NCI-H2107 (cell line): ENCODE results near the gene KIF26B.

Experiments
- DNase-seq: peaks from one replicate; lab custom pipeline; 2025; lab: John Stamatoyannopoulos, UW

KIF26B gene

DNA sequence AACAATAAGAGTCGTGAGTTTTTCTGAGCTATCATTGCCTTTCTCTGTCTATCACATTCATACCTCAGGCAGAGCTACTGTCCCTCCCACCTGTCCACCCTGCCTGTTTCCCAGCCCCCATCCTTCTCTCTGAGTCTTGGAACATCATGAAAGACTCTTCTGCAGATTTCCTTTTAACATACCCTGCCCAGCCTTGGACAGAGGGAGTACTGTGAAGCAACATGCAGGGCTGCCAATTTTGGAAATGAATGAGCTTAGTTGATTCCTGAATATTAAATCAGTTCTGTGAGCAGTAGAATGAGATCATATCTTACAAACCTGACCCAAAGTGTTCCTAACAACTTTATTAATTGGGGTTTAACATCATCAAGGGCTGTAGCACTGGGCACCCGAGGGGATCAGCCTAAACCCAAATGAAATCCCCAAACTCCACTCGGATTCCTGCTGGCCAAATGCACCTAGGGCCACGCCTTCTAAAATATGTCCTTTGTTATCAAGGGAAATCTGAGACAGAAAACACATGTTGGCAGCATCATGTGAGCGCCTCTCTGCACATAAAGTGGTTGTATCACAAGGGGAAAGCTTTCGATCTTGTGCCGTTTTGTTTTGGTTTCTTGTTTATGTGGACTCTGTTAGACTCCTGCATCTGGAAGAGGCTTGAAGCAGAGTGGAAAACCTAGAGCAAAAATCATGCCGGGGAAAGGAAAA is 357.6 kb downstream of the KIF26B start:
- peak; percentile 73 for DNase-seq

DNA sequence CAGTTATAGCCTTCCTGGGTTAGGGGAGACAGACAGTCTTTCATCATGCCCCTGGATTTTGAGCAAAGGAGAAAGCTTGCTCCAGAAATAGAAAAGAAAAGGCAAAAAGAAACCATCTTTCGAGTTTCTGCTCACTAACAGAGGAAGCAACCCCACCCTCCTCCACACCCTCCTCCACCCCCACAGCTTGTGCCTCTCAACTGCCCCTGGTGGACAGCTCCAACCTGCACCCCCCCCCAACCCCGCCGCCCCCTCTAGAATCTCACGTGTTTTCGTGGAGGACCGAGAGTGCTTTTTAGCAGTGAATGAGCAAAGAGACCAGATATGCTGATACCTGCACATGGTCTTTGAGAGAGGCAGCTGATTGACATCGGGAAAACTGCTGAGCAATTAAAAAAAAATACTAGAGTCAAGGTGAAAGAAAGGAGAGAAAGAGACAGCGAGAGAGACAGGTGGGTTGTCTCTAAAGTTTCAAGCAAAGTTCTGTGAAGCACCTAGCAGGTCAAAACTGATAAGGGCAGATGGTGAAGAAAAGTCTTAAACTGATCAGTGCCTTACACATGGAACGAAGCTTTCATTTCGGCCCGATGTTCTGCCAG is 358.3 kb downstream of the KIF26B start:
- peak; percentile 68 for DNase-seq

DNA sequence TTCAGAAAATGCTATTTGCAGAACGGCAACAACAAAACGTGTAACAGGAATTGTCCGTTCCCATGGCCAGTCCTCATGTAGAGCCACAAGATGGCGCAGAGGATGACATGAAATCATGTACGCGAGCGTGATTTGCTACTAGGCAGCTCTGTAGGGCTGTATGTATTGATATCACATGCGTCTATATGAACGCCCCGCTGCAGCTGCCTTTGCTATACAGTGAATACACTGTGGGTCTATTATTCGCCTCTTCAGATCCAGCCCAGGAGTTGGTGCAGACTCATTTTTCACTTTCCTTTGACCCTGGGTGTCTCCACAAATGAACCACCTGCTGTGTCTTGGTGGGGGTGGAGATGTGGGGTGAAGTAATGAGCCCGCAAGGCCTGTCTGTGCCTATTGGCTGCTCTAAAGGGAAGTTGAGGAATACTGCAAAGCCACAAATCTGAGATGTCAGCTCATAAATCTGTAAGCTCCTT is 361.5 kb downstream of the KIF26B start:
- peak; percentile 38 for DNase-seq

DNA sequence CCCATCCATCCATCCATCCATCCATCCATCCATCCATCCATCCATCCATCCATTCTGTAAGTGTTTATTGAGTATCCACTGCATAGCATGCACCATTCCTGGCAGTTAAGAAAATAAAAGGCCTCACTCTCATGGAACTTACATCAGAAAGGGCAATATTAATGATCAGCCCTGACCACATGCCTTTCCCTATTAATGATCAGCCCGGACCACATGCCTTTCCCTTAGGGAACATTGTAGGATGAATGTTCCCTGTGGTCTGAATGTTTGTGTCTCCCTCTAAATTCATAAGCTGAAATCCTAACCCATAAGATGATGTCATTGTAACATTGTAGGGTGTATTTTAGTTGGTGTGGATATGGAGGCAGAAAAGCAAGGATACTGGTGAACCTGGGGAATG is 365.8 kb downstream of the KIF26B start:
- no peak for DNase-seq

DNA sequence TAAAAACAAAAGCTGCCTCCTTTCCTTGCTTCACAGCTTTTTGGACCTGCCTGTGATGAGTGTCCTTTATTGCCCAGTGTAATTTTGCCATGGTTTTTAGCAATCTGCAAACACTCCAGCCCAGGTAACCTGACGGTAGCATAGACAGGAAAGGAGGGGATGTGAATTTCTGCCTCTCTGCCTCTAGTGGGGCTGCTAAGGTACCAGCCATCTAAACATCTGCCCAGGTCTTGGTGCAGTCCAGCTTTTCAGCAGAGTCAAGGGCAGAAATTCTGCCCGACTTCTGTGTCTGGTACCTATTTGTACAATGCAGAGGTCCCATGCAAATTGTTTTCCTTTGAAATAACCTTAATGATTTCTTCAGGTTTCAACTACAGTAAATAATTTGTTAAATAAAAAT is 371.4 kb downstream of the KIF26B start:
- no peak for DNase-seq

DNA sequence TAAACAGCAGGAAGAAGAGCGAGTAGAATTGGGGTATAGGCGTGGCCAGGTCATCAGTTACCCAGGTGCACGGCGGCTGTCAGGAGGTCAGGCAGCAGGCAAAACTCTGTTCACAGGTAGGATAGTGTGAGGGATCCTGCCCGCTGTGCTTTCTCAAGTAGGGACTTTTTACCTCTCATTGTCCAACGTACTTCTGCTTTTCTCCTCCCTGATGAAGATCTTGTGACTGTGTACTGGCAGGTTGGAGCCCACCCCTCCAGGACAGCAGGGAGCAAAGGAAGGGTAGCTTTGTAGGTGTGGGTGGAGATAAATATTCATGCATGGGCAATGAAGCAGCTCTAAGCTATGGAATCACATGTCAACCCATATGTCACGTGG is 373.5 kb downstream of the KIF26B start:
- no peak for DNase-seq

DNA sequence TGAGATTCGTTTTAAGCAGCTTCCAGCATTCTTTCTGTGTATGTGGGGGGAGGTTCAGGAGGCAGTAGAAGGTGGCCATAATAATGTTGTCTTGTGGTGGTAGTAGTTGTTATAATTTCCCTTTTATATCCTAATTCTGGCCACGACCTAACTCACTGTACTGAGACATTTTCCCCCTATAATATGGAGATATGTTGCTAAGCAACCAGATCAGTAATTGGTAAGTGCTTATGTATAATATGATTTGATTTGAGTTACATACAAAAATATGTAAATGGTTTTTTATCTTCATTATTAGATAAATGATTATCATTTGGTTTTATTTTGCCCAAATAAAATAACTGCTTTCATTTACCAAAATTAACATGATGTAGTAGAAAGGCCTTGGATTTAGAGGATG is 376.2 kb downstream of the KIF26B start:
- DNase-seq: no peak

DNA sequence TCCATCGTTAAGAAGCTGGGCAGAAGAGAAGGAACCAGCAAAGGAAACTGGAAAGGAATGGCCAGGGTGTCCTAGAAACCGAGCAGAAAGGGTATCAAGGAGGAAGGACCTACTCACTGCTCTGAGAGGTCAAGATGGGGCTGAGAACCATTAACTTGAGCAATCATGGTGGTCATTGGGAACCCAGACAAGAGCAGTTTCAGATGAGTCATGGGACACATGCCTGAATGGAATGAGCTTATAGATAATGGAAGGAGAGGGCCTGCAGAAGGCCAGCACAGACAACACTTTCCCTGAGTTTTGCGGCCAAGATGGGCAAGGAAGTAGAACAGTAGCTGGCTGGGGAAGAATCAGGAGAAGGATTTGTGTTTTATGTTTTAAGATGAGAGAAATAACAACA is 383.2 kb downstream of the KIF26B start:
- DNase-seq: no peak

DNA sequence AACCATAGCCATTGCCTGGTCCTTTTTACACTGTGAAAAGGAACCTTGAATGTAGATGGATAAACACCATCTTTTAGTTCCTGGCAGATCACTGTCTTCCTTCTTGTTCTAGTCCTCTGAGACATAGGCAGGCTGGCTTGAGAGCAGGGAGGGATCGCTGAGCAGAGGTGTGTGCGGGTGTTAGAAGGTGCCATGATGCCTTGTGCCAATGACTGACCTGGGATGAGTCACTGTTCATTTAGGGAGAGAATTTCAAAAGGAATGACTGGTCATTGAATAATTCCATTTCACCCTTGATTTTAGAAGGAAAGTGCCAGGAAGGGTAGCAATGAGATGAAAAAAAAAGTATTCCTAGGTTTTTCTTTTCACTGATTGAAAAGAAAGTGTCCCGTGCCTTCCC is 383.9 kb downstream of the KIF26B start:
- no peak for DNase-seq

DNA sequence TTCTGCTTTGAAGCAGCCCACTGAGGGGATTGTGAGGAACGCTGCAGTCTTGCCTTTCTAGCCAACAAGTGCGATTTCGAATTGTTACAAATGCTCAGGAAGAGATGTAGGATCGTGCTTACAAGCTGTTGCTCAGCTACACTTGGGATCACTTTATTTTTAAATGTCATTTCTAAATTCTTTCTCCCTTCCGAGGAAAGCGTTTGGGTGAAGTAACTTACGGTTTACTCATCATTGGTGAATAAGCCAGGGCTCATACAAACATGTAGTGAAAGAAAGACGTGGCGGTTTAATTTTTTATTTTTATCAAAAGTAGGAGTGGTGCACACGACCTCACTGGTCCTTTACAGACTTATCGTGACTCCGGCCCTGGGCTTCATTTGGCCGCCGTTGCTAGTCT is 386.6 kb downstream of the KIF26B start:
- no peak for DNase-seq

DNA sequence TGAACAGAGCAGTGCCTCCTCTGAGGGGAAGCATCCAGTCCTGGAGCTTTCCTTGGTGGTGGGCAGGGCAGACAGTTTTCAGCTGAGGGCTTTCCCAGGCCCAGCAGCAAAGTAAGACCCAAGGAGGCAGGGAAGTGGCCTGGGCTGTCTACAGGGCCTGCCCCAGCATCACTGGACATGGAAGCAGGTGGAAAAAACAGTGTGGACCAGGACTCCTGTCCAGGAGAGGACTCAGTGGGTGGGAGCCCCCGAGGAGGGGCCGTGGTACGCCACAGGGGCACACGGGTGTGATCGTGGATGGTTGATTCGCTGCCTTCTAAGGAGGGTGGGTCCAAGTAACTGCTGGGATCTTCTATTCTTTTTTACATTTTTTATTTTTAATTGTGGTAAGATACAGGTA is 387.6 kb downstream of the KIF26B start:
- DNase-seq: no peak

DNA sequence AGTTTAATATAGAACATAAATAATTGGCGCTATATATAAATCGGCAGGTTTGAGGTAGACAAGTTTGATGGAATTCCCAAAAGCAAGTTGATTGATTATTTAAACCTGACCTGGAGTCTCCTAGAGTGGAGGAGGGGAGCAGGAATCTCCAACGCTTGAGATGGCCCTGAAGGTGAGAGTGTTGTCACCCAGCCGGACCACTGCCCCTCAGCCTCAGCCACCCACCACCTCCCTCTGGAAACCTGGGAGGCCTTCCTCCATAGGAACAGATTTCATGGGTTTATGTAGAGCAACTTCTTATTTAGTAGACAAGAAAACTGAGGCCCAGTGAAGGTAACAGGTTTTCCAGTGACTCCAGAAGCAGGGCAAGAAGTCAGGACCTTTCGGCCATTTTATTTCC is 389.5 kb downstream of the KIF26B start:
- DNase-seq: no peak

DNA sequence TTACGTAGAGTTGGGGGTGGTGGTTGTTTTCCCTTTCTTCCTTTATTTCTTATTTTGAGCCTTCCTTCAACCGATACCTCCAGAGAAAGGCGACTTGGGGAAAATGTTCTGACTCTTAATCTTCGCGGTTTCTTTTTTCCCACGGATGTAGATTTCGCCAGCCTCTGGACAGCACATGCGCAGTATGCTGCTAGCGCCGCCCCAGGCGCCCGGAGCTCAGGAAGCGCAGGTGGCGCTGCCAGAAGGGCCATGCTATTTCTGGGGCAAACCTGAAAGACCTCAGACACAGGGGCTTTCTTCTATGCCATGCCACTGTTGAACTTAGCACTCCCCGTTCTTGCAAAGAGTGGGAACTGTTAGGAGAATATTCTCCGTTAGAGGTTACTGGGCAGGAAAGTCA is 392.1 kb downstream of the KIF26B start:
- DNase-seq: no peak

DNA sequence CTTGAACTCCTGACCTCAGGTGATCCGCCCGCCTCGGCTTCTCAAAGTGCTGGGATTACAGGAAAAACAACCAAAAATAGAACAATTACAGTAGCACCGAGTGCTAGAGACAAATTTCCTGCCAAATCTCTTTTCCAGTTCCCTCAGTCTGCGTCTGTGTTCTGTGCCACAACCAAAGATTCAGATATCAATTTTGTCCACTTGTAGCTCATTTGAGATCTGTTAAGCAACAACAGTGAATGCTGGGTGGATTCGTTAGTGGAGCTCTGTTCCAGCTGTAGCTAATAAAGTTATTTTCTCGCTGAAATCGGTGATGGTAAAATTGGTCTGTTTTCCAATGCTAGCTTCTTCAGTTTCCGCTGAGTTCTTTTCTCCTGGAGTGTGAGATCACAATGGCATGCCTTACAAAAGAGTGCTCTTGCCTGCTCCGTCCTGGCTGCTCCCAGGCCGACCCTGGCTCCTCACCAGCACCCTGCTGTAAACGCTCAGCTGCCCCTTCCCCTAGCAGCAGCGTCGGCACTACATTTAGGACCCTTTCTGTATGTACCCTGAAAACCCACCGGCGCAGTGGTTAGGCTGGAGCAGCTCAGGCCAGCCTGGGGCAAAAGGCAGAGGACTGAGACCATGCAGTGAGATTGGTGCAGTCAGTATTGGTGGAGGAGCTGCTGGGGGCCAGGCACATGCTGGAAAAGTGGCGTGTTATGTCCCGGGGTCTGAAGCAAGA is 395.4 kb downstream of the KIF26B start:
- no peak for DNase-seq

DNA sequence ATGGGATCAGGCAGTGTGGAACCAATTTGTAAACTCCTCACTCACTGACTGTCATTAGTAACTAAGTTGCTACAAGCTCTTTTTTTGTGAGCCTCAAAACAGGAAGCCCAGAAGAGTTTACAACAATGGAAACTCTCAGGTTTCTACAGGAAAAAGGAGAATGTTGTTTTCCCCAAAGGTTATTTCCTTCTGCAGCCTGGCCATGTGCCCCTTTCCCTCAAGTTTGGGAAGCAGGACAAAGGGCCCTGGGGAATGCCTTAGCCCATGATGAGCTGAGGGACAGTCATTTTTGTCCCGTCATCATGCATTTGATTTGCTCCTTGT is 395.9 kb downstream of the KIF26B start:
- DNase-seq: no peak

DNA sequence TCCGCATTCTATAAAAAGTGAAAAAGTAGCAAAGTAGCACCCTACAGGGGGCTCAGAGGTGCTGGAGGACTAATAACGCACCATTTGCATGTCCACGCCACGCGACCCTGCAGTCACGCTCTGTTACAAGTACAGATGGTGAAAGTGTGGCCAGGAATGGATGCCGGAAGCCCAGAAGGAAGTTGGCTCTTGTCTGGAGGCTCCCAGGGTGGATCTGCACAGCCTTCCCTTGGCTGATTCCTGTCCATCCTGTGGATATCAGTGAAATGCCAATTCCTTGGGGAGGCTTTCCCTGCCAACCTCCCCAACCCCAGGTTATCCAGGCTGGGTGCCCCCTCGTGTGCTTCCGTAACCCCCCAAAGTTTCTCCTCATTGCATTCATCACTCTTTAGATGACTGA is 396.8 kb downstream of the KIF26B start:
- no peak for DNase-seq

DNA sequence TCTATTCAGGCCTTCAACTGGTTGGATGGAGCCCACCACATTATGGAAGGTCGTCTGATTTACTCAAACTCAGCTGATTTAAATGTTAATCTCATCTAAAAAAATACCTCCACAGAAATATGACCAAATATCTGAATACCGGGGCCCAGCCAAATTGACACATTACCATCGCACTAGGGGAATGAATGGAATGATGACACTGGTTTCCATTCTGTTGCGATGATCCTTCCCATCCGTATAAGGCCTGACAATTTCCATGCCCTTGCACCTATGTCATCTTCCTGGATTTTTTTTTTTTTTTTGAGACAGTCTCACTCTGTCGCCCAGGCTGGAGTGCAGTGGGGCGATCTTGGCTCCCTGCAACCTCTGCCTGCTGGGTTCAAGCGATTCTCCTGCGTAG is 397.5 kb downstream of the KIF26B start:
- no peak for DNase-seq

DNA sequence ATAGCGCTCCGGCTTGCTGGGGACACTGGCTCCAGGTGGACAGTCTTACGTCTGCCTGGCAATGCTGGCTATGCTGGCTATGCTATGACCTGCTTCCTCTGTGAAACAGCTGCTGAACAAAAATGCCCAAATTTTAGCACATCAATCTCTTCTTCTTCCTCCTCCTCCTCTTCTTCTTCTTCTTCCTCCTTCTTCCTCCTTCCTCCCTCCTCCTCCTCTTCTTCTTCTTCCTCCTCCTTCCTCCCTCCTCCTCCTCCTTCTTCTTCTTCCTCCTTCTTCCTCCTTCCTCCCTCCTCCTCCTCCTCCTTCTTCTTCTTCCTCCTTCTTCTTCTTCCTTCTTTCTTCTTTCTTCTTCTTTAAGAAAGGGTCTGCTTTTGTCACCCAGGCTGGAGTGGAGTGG is 401.3 kb downstream of the KIF26B start:
- DNase-seq: no peak

DNA sequence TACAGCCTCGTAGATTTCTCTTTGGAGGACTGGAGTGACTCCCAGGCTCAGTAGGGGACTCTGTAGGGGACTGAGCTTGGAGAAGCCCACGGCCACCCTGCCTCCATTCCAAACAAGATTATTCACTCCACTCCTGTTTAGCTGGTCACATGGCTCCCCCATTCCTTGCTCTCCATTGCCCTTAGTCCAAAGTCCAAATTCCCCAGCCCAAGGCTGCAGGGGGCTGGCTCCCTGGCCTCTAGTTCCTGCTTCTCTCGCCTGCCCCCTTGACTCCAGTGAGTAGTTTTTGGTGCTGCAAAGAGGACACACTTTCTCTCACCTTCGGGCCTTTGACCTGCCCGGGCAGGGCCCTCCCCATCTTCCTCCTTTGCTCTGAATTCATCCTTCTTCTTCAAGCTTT is 403.3 kb downstream of the KIF26B start:
- DNase-seq: no peak

DNA sequence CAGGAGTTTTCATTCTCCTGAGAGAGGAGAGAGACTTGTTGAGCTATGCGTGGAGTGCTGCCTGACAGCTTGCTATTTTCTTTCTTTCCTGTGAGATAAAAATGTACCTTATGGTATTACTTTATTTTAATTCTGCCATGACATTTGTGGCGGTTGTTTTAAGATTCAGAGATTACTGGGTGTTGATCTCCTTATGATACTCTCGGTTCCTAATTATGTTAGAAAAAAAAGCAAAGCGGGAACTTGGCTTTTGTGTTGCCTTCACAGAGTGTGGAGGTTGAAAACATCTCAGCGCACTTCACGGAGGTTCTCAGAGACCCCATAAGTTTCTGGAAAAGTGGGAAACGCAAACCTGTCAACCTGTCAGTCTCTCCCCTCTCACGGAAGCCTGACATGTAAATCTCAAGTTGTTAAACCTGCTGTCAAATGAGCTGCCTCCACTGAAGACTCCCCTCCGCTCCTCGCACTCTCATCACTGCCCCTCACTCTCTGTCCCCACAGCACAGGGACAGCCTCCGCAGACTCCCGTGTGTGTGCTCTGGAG is 405.6 kb downstream of the KIF26B start:
- DNase-seq: no peak

DNA sequence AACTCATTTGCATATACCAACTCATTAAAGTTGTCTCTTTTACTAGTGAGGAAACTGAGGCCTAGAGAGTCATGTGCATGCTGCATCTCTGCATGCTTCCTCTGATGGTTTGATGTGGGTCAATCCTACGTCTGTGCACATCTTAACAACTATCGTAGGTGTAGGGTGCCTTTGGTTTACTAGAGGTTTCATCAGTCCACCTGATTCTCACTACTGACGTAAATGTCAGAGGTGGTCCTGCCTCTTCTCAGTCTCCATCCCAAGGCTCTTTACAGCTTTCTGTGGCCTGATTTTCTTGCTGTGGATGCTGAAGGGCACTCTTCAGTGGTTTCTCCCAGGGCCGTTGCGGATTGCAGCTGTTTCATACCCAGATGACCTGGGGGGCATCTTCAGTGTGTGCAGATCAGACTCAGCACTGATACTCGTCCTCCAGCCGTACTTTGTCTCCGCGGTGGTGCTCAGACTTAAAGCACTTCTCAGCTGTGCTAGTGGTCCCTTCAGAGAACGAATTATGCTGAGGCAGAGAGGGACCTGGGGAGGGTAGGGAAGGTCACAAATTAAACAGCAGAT is 407.0 kb downstream of the KIF26B start:
- DNase-seq: no peak

DNA sequence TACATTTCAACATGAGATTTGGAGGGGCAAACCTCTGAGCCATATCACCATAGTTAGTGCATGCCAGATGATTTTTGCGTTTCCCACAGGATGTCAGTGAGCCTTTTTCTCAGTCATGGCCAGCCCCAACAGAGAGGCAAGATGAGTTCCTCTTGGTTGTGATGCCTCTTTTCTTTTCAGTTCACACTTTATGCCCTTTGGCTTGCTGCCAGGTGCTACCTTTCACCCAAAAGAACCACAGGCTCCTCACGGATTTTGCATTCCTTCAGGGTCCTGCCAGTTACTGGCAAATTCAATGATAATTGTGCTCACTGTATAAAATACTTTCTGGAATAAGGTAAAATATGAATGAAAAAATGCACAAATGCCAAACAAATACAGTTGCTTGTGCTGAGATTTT is 411.3 kb downstream of the KIF26B start:
- DNase-seq: no peak

DNA sequence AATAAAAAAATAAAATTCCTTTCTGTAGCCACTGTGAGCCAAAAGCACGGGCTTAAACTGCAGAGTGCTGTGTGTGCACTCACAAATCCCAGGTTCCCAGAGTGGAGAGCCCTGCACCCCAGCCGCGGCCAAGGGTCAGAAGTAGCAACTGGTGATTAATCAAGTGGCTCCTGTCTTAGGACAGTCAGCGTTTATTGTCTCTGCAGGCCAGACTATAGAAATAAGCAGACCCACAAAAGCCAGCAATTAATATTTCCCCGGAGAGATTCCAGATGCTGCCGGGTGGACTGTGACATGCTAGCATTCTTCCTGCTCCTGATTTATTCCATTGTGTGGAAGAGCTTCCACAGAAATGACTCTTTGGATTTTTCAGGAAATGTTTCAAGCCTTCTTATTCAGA is 412.2 kb downstream of the KIF26B start:
- no peak for DNase-seq
